K562 (cell line): ENCODE data around the gene HBP1. TPM values are rescaled to one million over a fixed set of nuclear protein-coding genes. Genes with fewer than 3 reads are reported as not detected.

Experiments used
- ATAC-seq: fragments of 200-7000 bp; cut with Tn5 transposase; 3 replicates; pipeline ENCODE4 v1.9.1; 2020; ENCODE audit warnings: moderate library complexity
- BruUV-seq: library from RNA; stranded (reverse); fragments of 400-500 nt; replicated peaks from 2 replicates; lab custom pipeline; 2021; lab: Mats Ljungman, UMichigan
- CTCF ChIA-PET: fragments of 300-600 bp; formaldehyde crosslinking; extraction: SDS; loops from one replicate; lab custom pipeline; 2021; ENCODE audit warnings: low intra/inter-chr PET ratio; lab: Yijun Ruan, JAX
- POLR2A ChIA-PET: fragments of 300-600, 350-650 bp; sonication (Branson Sonifier 250); formaldehyde crosslinking; extraction: SDS; loops from one replicate; lab custom pipeline; 2021; ENCODE audit warnings: antibody characterized with exemption, inconsistent platforms; lab: Yijun Ruan, JAX
- DNase-seq, 4 experiments: peaks; one replicate each; pipeline versions ENCODE4 v3.0.0 to v3.0.0-alpha.2; 2011 to 2018; ENCODE audit warnings: low spot score in 3 of 4, mixed read lengths in 3 of 4; ENCODE audit errors: extremely low read depth in 1 of 4
- FAIRE-seq: peaks from 2 replicates; lab custom pipeline; 2011; peaks lifted over from hg19 to GRCh38; lab: Jason Lieb, UNC
- H2AFZ ChIP-seq: 2 replicates; pipeline ENCODE4 v1.6.0; 2011; ENCODE audit warnings: low read depth, low read length, control low read depth, inconsistent platforms
- H3K27ac ChIP-seq: fragments of 200-600 bp; 3 replicates; pipeline ENCODE4 v1.8.0; 2011; ENCODE audit warnings: low read depth, mild to moderate bottlenecking, control low read depth, inconsistent platforms, low read length, moderate library complexity, mixed read lengths; ENCODE audit errors: extremely low read depth
- H3K27me3 ChIP-seq, 2 experiments: fragments of 300-600 bp in 1 of 2; 2 replicates in 1 of 2; 3 replicates in 1 of 2; pipeline versions ENCODE4 v1.6.0 to v1.8.0; 2011; ENCODE audit warnings: inconsistent platforms in 2 of 2, low read length in 2 of 2, mild to moderate bottlenecking in 1 of 2, mixed read lengths in 1 of 2, moderate library complexity in 1 of 2; ENCODE audit not compliant: control insufficient read depth in 2 of 2, insufficient read depth in 2 of 2
- H3K36me3 ChIP-seq: fragments of 300-600 bp; 3 replicates; pipeline ENCODE4 v1.8.0; 2011; ENCODE audit warnings: mild to moderate bottlenecking, low read length, inconsistent platforms; ENCODE audit not compliant: control insufficient read depth, insufficient read depth
- H3K4me1 ChIP-seq, 2 experiments: fragments of 200-600 bp in 1 of 2; replicated peaks in 1 of 2; 2 replicates in 1 of 2; 3 replicates in 1 of 2; pipeline versions ENCODE4 v1.5.1 to v1.8.0; 2011; ENCODE audit warnings: inconsistent platforms in 2 of 2, low read length in 2 of 2, mild to moderate bottlenecking in 1 of 2, mixed read lengths in 1 of 2, moderate library complexity in 1 of 2; ENCODE audit not compliant: control insufficient read depth in 2 of 2, insufficient read depth in 2 of 2
- H3K4me2 ChIP-seq: 2 replicates; pipeline ENCODE4 v1.6.1; 2011; ENCODE audit warnings: low read length, control low read depth, inconsistent platforms, mixed read lengths; ENCODE audit not compliant: insufficient read depth
- H3K4me3 ChIP-seq: fragments of 200-600 bp; sonication (generic), shearing (Covaris generic); 2 replicates; pipeline ENCODE4 v1.5.1; 2016; ENCODE audit warnings: control low read depth, inconsistent platforms
- H3K79me2 ChIP-seq: fragments of 200-600 bp; 3 replicates; pipeline ENCODE4 v1.8.0; 2011; ENCODE audit warnings: low read length, inconsistent platforms; ENCODE audit not compliant: control insufficient read depth, insufficient read depth
- H3K9ac ChIP-seq, 2 experiments: 2 replicates each; pipeline versions ENCODE4 v1.6.0 to v1.6.1; 2011; ENCODE audit warnings: low read depth in 2 of 2, low read length in 2 of 2, control low read depth in 1 of 2, inconsistent platforms in 1 of 2, mild to moderate bottlenecking in 1 of 2, mixed read lengths in 1 of 2; ENCODE audit not compliant: insufficient read depth in 1 of 2
- H3K9me1 ChIP-seq: one replicate; pipeline ENCODE4 v1.6.0; 2011; ENCODE audit warnings: inconsistent platforms, mild to moderate bottlenecking, low read length, moderate library complexity; ENCODE audit not compliant: control insufficient read depth, insufficient read depth
- H3K9me3 ChIP-seq: replicated peaks from 2 replicates; pipeline ENCODE4 v1.5.1; 2011; ENCODE audit warnings: low read depth, low read length, inconsistent platforms; ENCODE audit not compliant: control insufficient read depth, insufficient read depth
- H4K20me1 ChIP-seq: replicated peaks from 2 replicates; pipeline ENCODE4 v1.6.1; 2011; ENCODE audit warnings: low read length, inconsistent platforms, mixed read lengths; ENCODE audit not compliant: control insufficient read depth, insufficient read depth
- GATAD2A ChIP-seq: fragments of 450-650 bp; IDR thresholded peaks from 2 replicates; pipeline ENCODE4 v1.6.1; 2017
- POU5F1 ChIP-seq: fragments of 150-350 bp; IDR thresholded peaks from 2 replicates; pipeline ENCODE4 v1.6.1; 2014; ENCODE audit warnings: borderline replicate concordance, low read length, low read depth, mild to moderate bottlenecking; ENCODE audit not compliant: partially characterized antibody
- RB1 ChIP-seq: fragments of 450-650 bp; IDR thresholded peaks from 2 replicates; pipeline ENCODE4 v1.6.1; 2017; ENCODE audit warnings: low read depth, mild to moderate bottlenecking
- RBM14 ChIP-seq: fragments of 200-400 bp; formaldehyde crosslinking; IDR thresholded peaks from 2 replicates; pipeline ENCODE4 v1.6.1; 2018; ENCODE audit warnings: low read depth, mild to moderate bottlenecking, low read length, moderate library complexity, borderline replicate concordance; ENCODE audit not compliant: insufficient read depth
- RFX7 ChIP-seq: fragments of 250-450 bp; sonication (Bioruptor Pico); IDR thresholded peaks from 2 replicates; pipeline ENCODE4 v1.5.1; 2021; ENCODE audit warnings: mild to moderate bottlenecking
- WGBS: fragments of 100-300 bp; shearing (Covaris generic); methylation state at CpG from one replicate; pipeline ENCODE4 v1.1.6; 2016; ENCODE audit warnings: low coverage, mixed read lengths; ENCODE audit not compliant: insufficient coverage; ENCODE audit errors: missing lambda C conversion rate; 5-methylcytosine and 5-hydroxymethylcytosine counted together
- in situ Hi-C: fragments of 300-500 bp; cut with MboI; formaldehyde crosslinking; loops from 4 replicates; pipeline ENCODE4 v1.15.0; 2018; ENCODE audit warnings: inconsistent platforms, mixed read lengths
- intact Hi-C: fragments of 100-400 bp; cut with micrococcal nuclease; formaldehyde crosslinking; loops from 2 replicates; pipeline ENCODE4 v1.14.2; 2022
- polyA plus RNA-seq, 8 experiments: library from polyadenylated mRNA; depleted of rRNA in 4 of 8; stranded (reverse) in 5 of 8; unstranded in 3 of 8; fragments of >200 nt; fragmentation: Nextera tagmentation in 2 of 8; fragmentation: Illumina TruSeq in 1 of 8; extraction: Ambion mirVana in 2 of 8; extraction: Trizol in 1 of 8; gene quantifications; 2 replicates each; pipeline versions ENCODE4 v1.2.1 to v1.2.3, GENCODE V29; 2011 to 2014; ENCODE audit warnings: inconsistent platforms in 1 of 8, missing spikeins in 1 of 8
- total RNA-seq, 7 experiments: library from RNA; depleted of rRNA in 6 of 7; stranded (reverse); fragments of >200 nt in 6 of 7; fragmentation: Illumina TruSeq in 2 of 7; extraction: Trizol in 2 of 7; gene quantifications; 2 replicates each; pipeline versions ENCODE4 v1.2.1 to v1.2.3, GENCODE V29; 2011 to 2021; ENCODE audit warnings: low replicate concordance in 1 of 7
- TF ChIP-seq, protein P1 (sequence below), 2 experiments: fragments of 450-650 bp in 1 of 2; sonication (generic) in 1 of 2; formaldehyde crosslinking in 1 of 2; IDR thresholded peaks in 1 of 2; conservative IDR thresholded peaks in 1 of 2; 2 replicates each; pipeline versions ENCODE4 v1.6.1 to v1.8.1; 2016 to 2023; ENCODE audit warnings: mild to moderate bottlenecking in 2 of 2, moderate library complexity in 2 of 2, inconsistent platforms in 1 of 2, missing genetic modification reagents in 1 of 2
- TF ChIP-seq, protein P2 (sequence below): sonication (generic); formaldehyde crosslinking; IDR thresholded peaks from 2 replicates; pipeline ENCODE4 v1.8.1; 2023; ENCODE audit warnings: mild to moderate bottlenecking, missing genetic modification reagents
- TF ChIP-seq, protein P3 (sequence below): IDR thresholded peaks from 2 replicates; pipeline ENCODE4 v1.6.1; 2014; ENCODE audit warnings: antibody characterized with exemption

Gene HBP1
- total and polyA plus RNA-seq, 9 of the 15 experiments (the other 6 are each of a cell fraction or from before 2014, with no cell fraction given), result 18.7 to 59.9 (median 27.0) TPM

DNA sequence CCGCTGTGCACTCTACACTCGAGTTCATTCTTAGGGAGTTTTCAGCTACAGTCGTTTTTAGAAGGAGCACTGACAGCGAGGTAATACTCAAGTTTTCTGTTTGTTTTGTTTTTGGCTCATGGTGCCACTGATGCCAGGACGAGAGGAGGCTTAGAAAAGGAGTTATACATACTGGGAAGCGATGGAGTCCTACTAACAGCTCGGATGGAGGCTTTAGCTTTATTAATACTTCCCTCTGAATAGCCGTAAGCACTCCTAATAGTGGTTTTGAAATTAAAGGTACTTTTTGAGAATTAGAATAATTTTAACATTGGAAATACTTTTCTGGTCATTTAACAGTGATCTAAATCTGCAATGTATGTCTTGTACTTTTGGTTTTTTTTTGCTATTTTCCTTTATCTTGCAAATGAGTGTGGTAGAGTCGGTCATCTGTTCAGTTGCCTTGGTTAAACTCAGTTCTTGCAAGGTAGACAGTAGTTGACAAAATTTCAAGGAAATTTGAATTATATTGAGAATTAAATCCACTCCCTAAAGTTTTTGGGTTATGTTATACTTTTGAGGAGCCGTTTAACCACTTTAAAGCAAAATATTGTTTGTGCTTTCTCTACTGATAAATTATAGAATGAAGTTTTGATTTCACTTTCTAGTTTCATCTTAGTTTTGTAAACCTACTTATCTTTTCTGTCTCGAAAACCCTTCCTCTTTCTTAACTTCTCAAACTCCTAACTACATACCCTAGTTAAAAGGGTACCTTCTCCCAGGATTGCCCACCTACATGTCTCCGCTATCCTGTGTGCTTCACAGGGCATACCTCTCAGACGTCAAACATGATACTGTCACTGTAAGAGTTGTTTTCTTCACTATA lies 1.5 kb downstream of the HBP1 start (continued):
- 0 out of 2 replicates have a peak, but pooled peaks have one; percentile 12 for TF ChIP-seq GATAD2A

DNA sequence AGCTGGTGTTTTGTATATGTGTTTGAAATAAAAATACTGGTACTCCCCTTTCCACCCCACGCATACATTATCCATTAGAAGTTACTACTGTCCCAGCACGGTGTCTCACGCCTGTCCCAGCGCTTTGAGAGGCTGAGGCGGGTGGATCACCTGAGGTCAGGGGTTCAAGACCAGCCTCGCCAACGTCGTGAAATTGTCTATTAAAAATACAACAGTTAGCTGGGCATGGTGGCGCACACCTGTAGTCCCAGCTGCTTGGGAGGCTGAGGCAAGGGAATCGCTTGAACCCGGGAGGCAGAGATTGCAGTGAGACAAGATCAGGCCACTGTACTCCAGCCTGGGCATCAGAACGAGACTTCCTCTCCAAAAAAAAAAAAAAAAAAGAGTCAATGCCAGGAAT lies 2.7 kb downstream of the HBP1 start:
- no peaks in the 10 kb centered on the region for H3K27me3 ChIP-seq
- DNase-seq, result no peak
- H3K9ac ChIP-seq, result no peak overlapping the region
- intact Hi-C loops (no loop called here), in situ Hi-C loops (no loop called here)
- no peak overlapping the region for H3K27ac ChIP-seq
- H3K9me3 ChIP-seq, result no peaks in the 10 kb centered on the region
- CTCF ChIA-PET, result interaction anchor here (0.7 kb wide), 1 partner anchor 174 kb away, joined by 3 read pairs; no protein-coding TSS in a partner anchor
- H3K79me2 ChIP-seq, result peaks cover 50% of the 10 kb centered on the region
- 97% methylated on average over 12 of the region's 12 CpGs for WGBS
- TF ChIP-seq, protein P1, sequence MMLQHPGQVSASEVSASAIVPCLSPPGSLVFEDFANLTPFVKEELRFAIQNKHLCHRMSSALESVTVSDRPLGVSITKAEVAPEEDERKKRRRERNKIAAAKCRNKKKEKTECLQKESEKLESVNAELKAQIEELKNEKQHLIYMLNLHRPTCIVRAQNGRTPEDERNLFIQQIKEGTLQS (IDR thresholded peaks at IDR 0.05), result no peak
- TF ChIP-seq, protein P1 (CRISPR knock-in tag; conservative IDR thresholded peaks at IDR 0.05), result peak; percentile 44; the same call in 1 of the 2 replicates
- peak; percentile 16 for TF ChIP-seq POU5F1
- TF ChIP-seq RB1, result no peak
- TF ChIP-seq, protein P2, sequence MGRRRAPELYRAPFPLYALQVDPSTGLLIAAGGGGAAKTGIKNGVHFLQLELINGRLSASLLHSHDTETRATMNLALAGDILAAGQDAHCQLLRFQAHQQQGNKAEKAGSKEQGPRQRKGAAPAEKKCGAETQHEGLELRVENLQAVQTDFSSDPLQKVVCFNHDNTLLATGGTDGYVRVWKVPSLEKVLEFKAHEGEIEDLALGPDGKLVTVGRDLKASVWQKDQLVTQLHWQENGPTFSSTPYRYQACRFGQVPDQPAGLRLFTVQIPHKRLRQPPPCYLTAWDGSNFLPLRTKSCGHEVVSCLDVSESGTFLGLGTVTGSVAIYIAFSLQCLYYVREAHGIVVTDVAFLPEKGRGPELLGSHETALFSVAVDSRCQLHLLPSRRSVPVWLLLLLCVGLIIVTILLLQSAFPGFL (CRISPR knock-in tag), result 0 out of 2 replicates have a peak, but pooled peaks have one; percentile 33
- TF ChIP-seq RFX7, result no peak
- TF ChIP-seq RBM14, result no peak
- TF ChIP-seq, protein P3, sequence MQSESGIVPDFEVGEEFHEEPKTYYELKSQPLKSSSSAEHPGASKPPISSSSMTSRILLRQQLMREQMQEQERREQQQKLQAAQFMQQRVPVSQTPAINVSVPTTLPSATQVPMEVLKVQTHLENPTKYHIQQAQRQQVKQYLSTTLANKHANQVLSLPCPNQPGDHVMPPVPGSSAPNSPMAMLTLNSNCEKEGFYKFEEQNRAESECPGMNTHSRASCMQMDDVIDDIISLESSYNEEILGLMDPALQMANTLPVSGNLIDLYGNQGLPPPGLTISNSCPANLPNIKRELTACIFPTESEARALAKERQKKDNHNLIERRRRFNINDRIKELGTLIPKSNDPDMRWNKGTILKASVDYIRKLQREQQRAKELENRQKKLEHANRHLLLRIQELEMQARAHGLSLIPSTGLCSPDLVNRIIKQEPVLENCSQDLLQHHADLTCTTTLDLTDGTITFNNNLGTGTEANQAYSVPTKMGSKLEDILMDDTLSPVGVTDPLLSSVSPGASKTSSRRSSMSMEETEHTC, result no peak
- POLR2A ChIA-PET, result interaction anchor here (0.6 to 1.7 kb wide), 2 partner anchors 9 to 312 kb away, joined by 3 to 6 read pairs; no protein-coding TSS in a partner anchor
- no peaks in the 10 kb centered on the region; the same call in 2 of the 3 replicates for H3K36me3 ChIP-seq
- peaks cover 0 to 16% of the 10 kb centered on the region in 2 experiments; a peak in 4 of 5 replicates for H3K4me1 ChIP-seq
- H4K20me1 ChIP-seq, result no peaks in the 10 kb centered on the region; the same call in none of the 2 replicates
- BruUV-seq, result no TSS peak
- H3K4me3 ChIP-seq, result no peak overlapping the region
- no peak for ATAC-seq
- H3K4me2 ChIP-seq, result no peak overlapping the region
- H3K9me1 ChIP-seq, result no peaks in the 10 kb centered on the region
- FAIRE-seq, result no peak
- H2AFZ ChIP-seq, result no peak overlapping the region
